Thyroid gland (tissue), 4 donors: Measurements from ENCODE around the gene DBET.

Experiments
- POLR2A ChIP-seq, 2 donors: fragments of 450-650 bp; IDR thresholded peaks; one replicate each; pipeline ENCODE4 v1.6.1; 2017; ENCODE audit warnings: antibody characterized with exemption in 2 of 2, mild to moderate bottlenecking in 2 of 2, moderate library complexity in 1 of 2
- TF ChIP-seq, protein P1 (sequence below), 6 experiments: fragments of 200-600 bp in 3 of 6; fragments of 450-650 bp in 3 of 6; sonication (generic) in 3 of 6; IDR thresholded peaks; one replicate each; pipeline ENCODE4 v1.5.1; 2016 to 2019; ENCODE audit warnings: antibody characterized with exemption in 6 of 6, mild to moderate bottlenecking in 2 of 6, inconsistent platforms in 1 of 6, moderate library complexity in 1 of 6

DNA sequence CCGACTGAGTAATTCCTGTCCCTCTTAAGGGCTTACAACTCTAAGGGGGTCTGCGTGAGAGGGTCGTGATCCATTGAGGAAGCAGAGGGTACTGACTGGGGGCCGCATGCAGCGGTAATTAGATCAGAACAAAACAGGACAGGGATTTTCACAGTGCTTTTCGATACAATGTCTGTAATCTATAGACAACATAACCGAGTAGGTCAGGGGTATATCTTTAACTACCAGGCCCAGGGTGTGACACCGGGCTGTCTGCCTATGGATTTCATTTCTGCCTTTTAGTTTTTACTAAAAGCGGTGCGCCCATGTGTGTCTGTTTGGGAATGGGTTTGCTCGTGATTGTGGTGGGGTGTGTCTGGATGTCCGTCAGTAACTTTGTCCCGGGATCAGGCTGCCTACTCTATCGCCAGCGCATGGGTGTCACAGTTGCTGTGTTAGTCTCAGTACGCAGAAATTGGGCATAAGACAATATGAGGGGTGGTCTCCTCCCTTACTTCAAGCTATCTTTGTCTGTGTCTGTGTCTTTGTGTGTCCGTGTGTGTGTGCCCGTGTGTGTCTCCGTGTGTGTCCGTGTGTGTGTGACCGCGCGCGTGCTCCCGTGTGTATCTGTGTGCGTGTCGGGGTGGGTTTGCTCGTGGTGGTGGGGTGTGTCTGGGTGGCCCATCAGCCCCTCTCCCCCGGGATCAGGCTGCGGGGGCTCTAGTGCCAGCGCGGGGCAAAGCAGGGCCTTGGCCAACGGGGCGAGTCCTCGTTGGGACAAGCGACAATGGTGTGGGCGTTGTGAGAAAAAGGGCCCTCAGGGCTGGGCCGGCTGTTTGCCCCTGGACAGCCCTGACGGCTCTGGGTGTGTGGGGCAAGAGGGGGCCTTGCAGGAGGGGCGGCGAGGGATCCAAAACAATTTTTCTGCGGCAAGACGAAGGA, 47.7 kb upstream of the DBET start:
- TF ChIP-seq, protein P1, sequence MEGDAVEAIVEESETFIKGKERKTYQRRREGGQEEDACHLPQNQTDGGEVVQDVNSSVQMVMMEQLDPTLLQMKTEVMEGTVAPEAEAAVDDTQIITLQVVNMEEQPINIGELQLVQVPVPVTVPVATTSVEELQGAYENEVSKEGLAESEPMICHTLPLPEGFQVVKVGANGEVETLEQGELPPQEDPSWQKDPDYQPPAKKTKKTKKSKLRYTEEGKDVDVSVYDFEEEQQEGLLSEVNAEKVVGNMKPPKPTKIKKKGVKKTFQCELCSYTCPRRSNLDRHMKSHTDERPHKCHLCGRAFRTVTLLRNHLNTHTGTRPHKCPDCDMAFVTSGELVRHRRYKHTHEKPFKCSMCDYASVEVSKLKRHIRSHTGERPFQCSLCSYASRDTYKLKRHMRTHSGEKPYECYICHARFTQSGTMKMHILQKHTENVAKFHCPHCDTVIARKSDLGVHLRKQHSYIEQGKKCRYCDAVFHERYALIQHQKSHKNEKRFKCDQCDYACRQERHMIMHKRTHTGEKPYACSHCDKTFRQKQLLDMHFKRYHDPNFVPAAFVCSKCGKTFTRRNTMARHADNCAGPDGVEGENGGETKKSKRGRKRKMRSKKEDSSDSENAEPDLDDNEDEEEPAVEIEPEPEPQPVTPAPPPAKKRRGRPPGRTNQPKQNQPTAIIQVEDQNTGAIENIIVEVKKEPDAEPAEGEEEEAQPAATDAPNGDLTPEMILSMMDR (IDR thresholded peaks at IDR 0.05), result no peak
- TF ChIP-seq POLR2A (IDR thresholded peaks at IDR 0.05), result no peak
